ENCODE results near the gene PLPPR3. TPM values are rescaled to one million over a fixed set of nuclear protein-coding genes. Genes with fewer than 3 reads are reported as not detected.
A peak's percentile ranks its signal among the peaks of the same experiment; 100 is the strongest.

The PLPPR3 gene
- total and polyA plus RNA-seq, 2 donors from 2014 or later, result not detected

DNA sequence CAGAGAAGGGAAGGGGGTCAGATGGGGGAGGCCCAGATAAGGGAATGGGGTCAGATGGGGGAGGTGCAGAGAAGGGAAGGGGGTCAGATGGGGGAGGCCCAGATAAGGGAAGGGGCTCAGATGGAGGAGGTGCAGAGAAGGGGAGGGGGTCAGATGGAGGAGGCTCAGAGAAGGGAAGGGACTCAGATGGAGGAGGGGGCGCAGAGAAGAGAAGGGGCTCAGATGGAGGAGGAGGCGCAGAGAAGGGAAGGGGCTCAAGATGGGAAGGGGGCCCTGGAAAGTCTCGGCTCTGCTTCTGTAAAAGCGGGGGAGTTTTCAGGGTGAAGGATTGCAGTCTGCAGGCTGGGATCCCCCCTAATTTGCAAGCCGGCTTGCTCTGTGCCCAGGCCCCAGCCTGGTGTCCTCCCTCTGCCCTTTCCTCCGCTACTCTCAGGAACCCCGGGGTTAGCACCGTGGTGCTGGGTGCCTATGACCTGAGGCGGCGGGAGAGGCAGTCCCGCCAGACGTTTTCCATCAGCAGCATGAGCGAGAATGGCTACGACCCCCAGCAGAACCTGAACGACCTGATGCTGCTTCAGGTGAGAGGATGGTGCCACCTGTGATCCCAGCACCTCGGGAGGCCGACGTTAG, 7.5 kb upstream of the PLPPR3 start:
- DNase-seq (no peak), FAIRE-seq (no peak)
- TF ChIP-seq, protein P1, sequence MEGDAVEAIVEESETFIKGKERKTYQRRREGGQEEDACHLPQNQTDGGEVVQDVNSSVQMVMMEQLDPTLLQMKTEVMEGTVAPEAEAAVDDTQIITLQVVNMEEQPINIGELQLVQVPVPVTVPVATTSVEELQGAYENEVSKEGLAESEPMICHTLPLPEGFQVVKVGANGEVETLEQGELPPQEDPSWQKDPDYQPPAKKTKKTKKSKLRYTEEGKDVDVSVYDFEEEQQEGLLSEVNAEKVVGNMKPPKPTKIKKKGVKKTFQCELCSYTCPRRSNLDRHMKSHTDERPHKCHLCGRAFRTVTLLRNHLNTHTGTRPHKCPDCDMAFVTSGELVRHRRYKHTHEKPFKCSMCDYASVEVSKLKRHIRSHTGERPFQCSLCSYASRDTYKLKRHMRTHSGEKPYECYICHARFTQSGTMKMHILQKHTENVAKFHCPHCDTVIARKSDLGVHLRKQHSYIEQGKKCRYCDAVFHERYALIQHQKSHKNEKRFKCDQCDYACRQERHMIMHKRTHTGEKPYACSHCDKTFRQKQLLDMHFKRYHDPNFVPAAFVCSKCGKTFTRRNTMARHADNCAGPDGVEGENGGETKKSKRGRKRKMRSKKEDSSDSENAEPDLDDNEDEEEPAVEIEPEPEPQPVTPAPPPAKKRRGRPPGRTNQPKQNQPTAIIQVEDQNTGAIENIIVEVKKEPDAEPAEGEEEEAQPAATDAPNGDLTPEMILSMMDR (IDR thresholded peaks at IDR 0.05; ENCODE audit: borderline replicate concordance, extremely low read depth, insufficient read depth), result no peak
- intact Hi-C loops (cut with DNase I), result no loop called here
- Histone ChIP-seq H3K9me3 (ENCODE audit: control insufficient read depth in 2 of 3, insufficient read depth in 1 of 3, low read length in 3 of 3) (no peaks in the 10 kb centered on the region), H3K27ac (ENCODE audit: low read depth in 2 of 2, low read length in 2 of 2) (no peak overlapping the region), H3K4me1 (ENCODE audit: control insufficient read depth in 2 of 3, insufficient read depth in 2 of 3, low read depth in 1 of 3, low read length in 3 of 3) (no peaks in the 10 kb centered on the region), H3K9ac (ENCODE audit: low read length in 3 of 3) (no peak overlapping the region), H3K4me3 (ENCODE audit: low read length in 3 of 3) (no peak overlapping the region), H3K36me3 (ENCODE audit: control insufficient read depth in 2 of 3, insufficient read depth in 3 of 3, low read length in 3 of 3) (no peaks in the 10 kb centered on the region), H3K27me3 (ENCODE audit: control insufficient read depth, insufficient read depth, low read length) (no peaks in the 10 kb centered on the region)

DNA sequence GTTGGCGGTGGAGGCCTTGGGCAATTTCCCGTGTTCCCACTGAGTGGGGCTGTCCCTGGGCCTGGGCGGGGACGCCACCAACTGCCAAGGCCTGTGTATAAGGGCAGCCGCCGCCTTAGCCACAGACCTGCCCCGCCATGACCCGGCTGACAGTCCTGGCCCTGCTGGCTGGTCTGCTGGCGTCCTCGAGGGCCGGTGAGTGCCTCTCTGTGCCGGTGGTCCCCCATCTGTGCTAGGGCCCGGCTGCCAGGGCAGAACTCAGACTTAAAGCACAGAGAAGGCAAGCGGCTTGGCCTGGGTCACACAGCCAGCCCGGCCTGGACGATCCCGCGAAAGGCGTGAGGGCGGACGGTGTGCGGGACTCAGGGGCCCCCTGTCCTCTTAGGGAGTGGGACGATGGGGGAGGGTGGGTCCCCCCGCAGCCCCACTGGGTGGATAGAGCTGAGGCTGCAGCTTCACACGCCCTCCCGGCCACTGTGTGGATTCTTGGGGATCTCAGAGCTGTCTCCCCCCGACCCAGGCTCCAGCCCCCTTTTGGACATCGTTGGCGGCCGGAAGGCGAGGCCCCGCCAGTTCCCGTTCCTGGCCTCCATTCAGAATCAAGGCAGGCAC, 6.1 kb upstream of the PLPPR3 start, which contains the start of gene AZU1:
AZU1 (plus strand) TSS at position 128 of the 612 bp plus-strand sequence; CDS start at position 138, 10 bp downstream.
- intact Hi-C loops (cut with DNase I), result no loop called here
- Histone ChIP-seq H3K27ac (ENCODE audit: low read depth in 2 of 2, low read length in 2 of 2) (no peak within 1 kb of the TSS), H3K4me1 (ENCODE audit: control insufficient read depth in 2 of 3, insufficient read depth in 2 of 3, low read depth in 1 of 3, low read length in 3 of 3) (no peaks in the 10 kb centered on the region), H3K36me3 (ENCODE audit: control insufficient read depth in 2 of 3, insufficient read depth in 3 of 3, low read length in 3 of 3) (no peaks in the 10 kb centered on the region), H3K9me3 (ENCODE audit: control insufficient read depth in 2 of 3, insufficient read depth in 1 of 3, low read length in 3 of 3) (no peaks in the 10 kb centered on the region), H3K9ac (ENCODE audit: low read length in 3 of 3) (no peak within 1 kb of the TSS), H3K27me3 (ENCODE audit: control insufficient read depth, insufficient read depth, low read length) (no peaks in the 10 kb centered on the region), H3K4me3 (ENCODE audit: low read length in 3 of 3) (no peak within 1 kb of the TSS)
- TF ChIP-seq, protein P1 (IDR thresholded peaks at IDR 0.05; ENCODE audit: borderline replicate concordance, extremely low read depth, insufficient read depth), result no peak
- DNase-seq (peak in 1 of 5 donors; percentile 71), FAIRE-seq (no peak)

DNA sequence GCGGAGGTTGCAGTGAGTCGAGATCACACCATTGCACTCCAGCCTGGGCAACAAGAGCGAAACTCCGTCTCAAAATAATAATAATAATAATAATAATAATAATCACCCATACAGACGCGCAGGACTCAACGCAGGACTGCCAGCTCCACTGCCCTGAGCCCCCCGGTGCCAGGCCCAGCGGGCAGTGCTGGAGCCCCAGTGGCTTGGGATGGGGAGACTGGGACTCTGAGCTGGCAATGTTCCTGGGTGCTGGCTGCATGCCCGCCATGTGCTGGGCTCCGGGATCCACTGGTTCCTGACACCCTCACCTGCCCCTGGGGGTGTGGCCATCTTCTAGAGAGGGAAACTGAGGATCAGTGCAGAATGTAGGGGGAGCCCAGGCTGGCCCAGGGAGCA, 5.6 kb upstream of the PLPPR3 start:
- no peak for FAIRE-seq
- H3K9ac ChIP-seq (ENCODE audit: low read length in 3 of 3), result no peak overlapping the region
- H3K4me3 ChIP-seq (ENCODE audit: low read length in 3 of 3), result no peak overlapping the region
- TF ChIP-seq, protein P1 (IDR thresholded peaks at IDR 0.05; ENCODE audit: borderline replicate concordance, extremely low read depth, insufficient read depth), result no peak
- H3K27ac ChIP-seq (ENCODE audit: low read depth in 2 of 2, low read length in 2 of 2), result no peak overlapping the region
- no peaks in the 10 kb centered on the region for H3K36me3 ChIP-seq (ENCODE audit: control insufficient read depth in 2 of 3, insufficient read depth in 3 of 3, low read length in 3 of 3)
- H3K9me3 ChIP-seq (ENCODE audit: control insufficient read depth in 2 of 3, insufficient read depth in 1 of 3, low read length in 3 of 3), result no peaks in the 10 kb centered on the region
- no peaks in the 10 kb centered on the region for H3K27me3 ChIP-seq (ENCODE audit: control insufficient read depth, insufficient read depth, low read length)
- DNase-seq, result no peak
- intact Hi-C loops (cut with DNase I), result no loop called here
- no peaks in the 10 kb centered on the region for H3K4me1 ChIP-seq (ENCODE audit: control insufficient read depth in 2 of 3, insufficient read depth in 2 of 3, low read depth in 1 of 3, low read length in 3 of 3)

All from kidney (tissue), 14 donors.